Posterior vena cava (tissue), 2 donors: ENCODE measurements around the gene OSBPL1A. TPM values are rescaled to one million over a fixed set of nuclear protein-coding genes. Genes with fewer than 3 reads are reported as not detected.

ENCODE experiments used
- DNase-seq: peaks from one replicate; pipeline ENCODE4 v3.0.0-alpha.2; 2020; ENCODE audit warnings: low spot score
- intact Hi-C, 2 donors: fragments of 100-400 bp; cut with DNase I; formaldehyde crosslinking; loops; one replicate each; pipeline versions ENCODE4 v1.14.1 to v1.14.2; 2022 to 2023
- total RNA-seq, 2 donors: library from RNA; stranded (reverse); fragmentation: NEBNext Ultra II Directional; extraction: Animal tissue kit (Norgen Biotek cat#: 25700); gene quantifications; one replicate each; pipeline ENCODE4 v1.2.1, GENCODE V29; 2021
- donor health status: DM: yes; HTN: yes; CAD: no.
- donor health status: DM: yes; HTN: yes; CAD: no.

Gene OSBPL1A
- total RNA-seq, 2 donors from 2014 or later = 51.0 to 57.3 TPM

GRCh38 chr18:24239341-24239740 is 158.3 kb downstream of the OSBPL1A start:
- intact Hi-C loops = loop anchor here in 1 of 2 donors (5.0 kb wide), 1 partner anchor 1557 kb away; no protein-coding TSS in a partner anchor
- DNase-seq = no peak

DNA sequence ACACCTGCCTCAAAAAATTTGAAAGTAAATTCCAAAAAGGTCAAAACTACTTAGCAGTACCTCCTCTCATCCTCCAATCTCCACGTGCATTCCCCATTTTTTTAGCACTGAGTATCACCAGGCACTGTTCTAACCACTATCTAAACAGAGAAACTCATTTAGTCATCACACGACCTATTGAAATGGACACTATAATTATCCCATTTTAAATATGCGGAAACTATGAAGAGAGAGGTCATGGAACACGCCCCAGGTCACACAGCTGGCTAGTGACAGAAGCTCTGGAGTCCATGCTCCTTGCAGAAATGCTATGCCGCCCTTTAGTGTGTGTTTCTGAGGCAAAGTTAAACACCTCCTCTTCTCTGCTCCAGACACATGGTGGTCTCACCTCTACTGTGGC is 159.2 kb downstream of the OSBPL1A start:
- no peak for DNase-seq
- intact Hi-C loops = loop anchor here in 1 of 2 donors (5.0 kb wide), 1 partner anchor 1556 kb away; no protein-coding TSS in a partner anchor

DNA sequence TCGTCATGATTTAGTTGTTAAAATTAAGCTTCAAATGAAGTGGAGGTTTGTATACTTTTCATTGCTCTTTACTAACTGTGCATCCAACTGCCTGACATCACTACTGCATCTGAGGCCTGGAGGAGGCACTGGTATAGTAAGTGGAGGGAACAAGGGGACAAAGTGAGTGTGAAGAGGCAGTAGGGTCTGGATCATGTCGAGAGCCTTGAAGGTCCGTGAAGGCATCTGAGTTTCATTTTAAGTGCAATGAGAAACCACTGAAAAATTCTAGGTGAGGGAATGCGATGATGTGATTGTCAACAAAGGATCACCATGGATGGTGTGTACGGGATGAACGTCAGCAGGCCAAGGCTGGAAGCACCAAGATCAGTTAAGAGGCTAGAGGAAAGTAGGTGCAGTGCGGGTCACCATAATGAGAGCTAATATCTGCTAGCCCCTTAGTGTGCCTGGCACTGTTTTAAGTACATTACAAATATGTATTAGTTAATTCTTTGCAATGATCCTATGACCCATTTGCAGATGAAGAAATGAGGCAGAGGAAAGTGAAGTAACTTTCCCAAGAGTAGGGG is 162.7 kb downstream of the OSBPL1A start:
- intact Hi-C loops = loop anchor here in 1 of 2 donors (5.0 kb wide), 1 partner anchor 1553 kb away; no protein-coding TSS in a partner anchor
- no peak for DNase-seq

GRCh38 chr18:24234330-24234729 is 163.3 kb downstream of the OSBPL1A start:
- intact Hi-C loops = no loop called here
- DNase-seq = no peak

DNA sequence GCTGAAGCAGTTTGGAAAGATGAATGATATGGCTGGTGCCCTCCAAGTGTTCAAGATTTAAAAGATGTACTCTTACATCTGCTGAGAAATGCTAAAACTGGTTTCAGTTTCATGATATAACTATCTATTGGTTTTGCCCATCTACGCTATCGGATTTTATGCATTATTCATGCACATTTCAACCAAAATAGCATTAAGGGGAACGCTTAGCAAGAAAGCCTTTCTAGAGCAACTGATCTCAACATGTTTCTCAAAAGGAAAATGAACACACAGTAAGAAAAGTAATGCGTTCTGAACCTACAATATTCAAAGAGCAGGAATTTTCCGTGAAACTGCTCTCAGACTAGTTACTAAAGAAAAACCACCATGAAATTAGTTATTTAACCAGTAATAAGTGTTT is 164.8 kb downstream of the OSBPL1A start:
- DNase-seq = no peak
- intact Hi-C loops = loop anchor here in 1 of 2 donors (2.0 kb wide), 1 partner anchor 62 kb away; no protein-coding TSS in a partner anchor

GRCh38 chr18:24231773-24232735 is 165.6 kb downstream of the OSBPL1A start:
- DNase-seq = no peak

GRCh38 chr18:24230766-24231165 is 166.9 kb downstream of the OSBPL1A start:
- intact Hi-C loops = no loop called here
- DNase-seq = no peak

More at GRCh38 chr18:24231773-24232735, 165.6 kb downstream of the OSBPL1A start:
- intact Hi-C loops = loop anchor here in 1 of 2 donors (2.0 kb wide), 1 partner anchor 63 kb away; no protein-coding TSS in a partner anchor

GRCh38 chr18:24228667-24229041 is 169.0 kb downstream of the OSBPL1A start:
- DNase-seq = no peak
- intact Hi-C loops = no loop called here

- DNase-seq = no peak
- intact Hi-C loops = no loop called here
Observed at GRCh38 chr18:24227977-24228666, 169.5 kb downstream of the OSBPL1A start.

GRCh38 chr18:24220318-24220688 is 177.3 kb downstream of the OSBPL1A start:
- DNase-seq = no peak
- intact Hi-C loops = no loop called here

DNA sequence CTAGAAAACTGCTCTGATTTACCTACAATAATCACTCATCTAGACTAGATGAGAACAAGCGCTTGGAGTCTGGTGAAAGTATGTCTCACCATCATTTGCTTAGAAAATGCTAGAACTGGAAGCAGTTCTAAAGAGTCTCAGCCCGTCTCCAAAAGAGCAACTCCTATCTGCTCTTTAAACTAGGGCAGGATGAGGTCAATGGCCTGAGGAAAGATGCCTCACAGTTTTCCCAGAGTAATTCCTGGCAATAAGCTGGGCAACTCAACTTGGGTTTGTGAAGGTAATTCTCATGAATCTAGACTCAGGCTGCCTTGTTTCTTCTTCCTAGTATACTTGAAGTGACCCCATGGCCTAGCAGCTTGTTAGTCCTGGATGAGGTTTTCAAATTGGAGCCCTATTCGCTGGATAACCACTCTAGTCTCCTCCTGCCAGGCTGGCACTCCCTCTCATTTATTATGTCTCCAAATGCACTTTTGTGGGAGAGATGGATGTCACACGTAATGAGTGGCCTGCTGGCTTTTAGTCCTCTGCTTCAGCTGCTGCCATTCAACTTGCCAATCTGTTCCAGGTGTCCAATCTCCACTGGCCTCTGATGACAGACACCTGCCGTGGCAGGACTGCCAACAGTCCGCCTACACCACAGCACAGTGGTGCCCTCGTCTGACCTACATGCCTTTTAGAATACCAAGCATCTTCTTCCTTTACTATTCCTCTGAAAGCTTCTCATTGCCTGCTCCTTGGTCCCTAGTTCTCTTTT is 177.9 kb downstream of the OSBPL1A start:
- DNase-seq = no peak
- intact Hi-C loops = loop anchor here in 1 of 2 donors (5.0 kb wide), 1 partner anchor 53 kb away; no protein-coding TSS in a partner anchor

- no peak for DNase-seq
- intact Hi-C loops = loop anchor here in 1 of 2 donors (5.0 kb wide), 1 partner anchor 57 kb away; no protein-coding TSS in a partner anchor
Observed at GRCh38 chr18:24214913-24215312, 182.7 kb downstream of the OSBPL1A start.

- intact Hi-C loops = no loop called here
- no peak for DNase-seq
Observed at GRCh38 chr18:24214144-24214543, 183.5 kb downstream of the OSBPL1A start.

- DNase-seq = no peak
- intact Hi-C loops = no loop called here
Observed at GRCh38 chr18:24212939-24213338, 184.7 kb downstream of the OSBPL1A start.

DNA sequence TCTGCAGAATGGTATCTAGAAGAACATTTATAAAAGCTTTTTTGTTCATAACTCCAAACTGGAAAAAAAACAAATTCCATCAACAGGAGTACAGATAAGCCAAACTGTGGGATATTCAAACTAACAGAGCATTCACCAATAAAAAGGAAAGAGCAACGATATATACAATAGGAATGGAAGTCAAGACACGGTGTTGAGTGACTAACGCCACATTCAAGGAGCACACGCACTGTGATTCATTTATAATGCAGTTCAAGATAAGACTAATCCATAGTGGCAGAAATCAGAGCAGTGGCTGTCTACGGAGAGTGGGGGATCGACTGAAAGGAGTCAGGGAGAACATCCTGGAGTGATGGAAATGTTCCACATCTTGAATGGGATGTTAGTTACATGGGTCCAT is 188.1 kb downstream of the OSBPL1A start:
- DNase-seq = no peak
- intact Hi-C loops = no loop called here

DNA sequence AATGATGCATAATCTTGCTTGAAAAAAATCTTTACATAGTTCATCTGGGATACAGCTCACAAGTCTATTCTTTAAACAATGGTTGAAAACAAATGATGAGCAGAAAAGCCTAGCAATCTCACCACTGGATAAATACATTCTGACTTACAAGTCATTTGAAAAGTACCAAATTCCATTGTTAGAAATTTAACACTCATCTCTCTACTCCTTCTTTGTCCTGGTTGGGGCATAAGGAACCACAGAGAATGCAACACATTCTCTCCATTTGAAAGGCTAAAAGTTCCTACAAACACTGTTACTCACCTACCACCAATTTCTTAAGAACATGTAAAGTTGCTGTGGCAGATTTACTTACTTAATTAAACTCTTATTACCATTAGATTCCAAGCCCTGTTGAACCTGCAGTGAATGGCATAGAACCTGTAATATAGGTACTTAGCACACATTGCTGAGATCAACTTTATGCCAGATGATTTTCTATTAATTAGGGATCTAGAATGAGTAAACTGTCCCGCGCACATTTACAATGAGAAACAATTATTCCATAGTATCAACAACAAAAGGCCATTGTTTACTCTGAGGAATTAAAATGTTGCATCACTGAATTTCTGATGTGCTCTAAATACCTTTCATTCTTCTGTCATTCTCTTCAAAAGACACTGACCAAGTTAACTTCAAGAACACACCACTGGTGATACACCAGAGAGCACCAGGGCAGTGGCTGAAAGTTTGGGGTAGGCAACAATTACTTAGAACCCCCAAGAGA is 189.2 kb downstream of the OSBPL1A start:
- no peak for DNase-seq
- intact Hi-C loops = no loop called here

DNA sequence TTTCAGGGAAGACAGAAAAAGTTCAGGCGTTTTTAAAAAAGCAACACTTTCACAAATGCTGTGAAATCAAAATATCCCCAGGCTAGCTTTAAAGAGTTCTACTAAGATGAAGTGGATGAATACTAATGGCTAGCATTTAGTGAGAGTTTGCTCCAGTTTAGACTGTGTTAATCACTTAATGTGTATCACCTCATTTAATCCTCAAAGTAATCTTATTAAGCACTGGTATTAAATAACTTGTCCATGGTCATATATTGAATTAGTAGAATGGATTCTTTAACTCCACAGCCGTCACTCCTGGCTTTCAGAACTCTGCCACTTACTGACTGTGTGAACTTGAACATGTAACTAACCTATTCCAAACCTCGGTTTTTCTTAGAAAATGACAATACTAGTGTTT is 192.7 kb downstream of the OSBPL1A start:
- no peak for DNase-seq
- intact Hi-C loops = no loop called here
